NCI-H1105 treated with DMSO at 0.1 percent for 48 hours (cell line): Measurements from ENCODE around the gene FBXO9.

Experiments
- DNase-seq: peaks from one replicate; lab custom pipeline; 2025; lab: John Stamatoyannopoulos, UW

Gene FBXO9

DNA sequence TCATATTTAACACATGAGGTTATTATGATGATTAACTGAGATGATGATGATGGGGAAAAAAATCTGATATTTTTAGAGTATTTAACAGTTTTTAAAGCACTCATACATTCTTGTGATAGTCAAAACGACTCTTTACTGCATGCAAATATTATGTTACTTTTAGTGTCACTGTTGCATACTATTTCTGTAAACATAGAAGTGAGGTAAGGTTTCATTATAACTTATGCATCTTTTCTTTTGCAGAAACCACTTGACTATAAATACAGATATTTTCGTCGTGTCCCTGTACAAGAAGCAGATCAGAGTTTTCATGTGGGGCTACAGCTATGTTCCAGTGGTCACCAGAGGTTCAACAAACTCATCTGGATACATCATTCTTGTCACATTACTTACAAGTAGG lies 30.1 kb downstream of the FBXO9 start:
- DNase-seq: no peak

- no peak for DNase-seq
Measured at GRCh38 chr6:53095716-53096115, 30.5 kb downstream of the FBXO9 start.

DNA sequence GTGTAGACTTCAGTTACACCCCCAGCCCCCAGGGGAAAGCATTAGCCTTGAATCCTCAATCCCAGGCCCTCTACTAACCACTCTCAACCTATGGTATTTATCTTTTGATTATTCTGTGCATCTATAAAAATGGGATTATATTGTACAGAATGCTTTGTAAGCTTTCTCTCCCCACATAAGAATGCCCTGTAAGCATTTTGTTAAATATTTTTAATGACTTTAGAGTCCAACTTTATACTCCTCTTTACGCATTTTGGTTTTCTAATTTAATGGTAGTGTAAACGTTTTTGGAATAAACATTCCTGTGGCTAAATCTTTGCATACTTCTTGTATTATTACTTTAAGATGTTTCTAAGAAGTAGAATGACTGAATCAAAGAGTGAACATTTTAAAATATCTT lies 35.4 kb downstream of the FBXO9 start:
- no peak for DNase-seq

GRCh38 chr6:53101006-53101405 lies 35.8 kb downstream of the FBXO9 start:
- no peak for DNase-seq

- no peak for DNase-seq
Measured at GRCh38 chr6:53103993-53104675, 38.9 kb downstream of the FBXO9 start.

DNA sequence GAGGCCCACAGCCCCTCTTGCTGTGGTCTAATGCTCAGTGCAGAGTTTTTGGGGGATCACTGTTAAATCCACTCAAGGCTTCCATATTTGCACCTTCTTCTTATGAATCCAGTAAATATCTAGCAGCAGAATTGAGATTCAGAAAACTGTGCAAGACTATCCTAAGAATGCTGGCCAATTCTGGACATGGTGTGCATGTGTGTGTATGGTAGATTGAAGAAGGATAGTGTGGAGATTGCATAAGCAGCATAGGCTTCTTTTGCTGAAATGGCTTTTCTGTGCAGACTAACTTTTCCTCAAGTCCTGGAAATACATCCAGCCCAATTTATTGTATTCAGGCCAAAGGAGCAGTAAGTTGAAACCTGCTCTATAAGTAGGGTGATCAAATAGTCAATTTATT lies 39.7 kb downstream of the FBXO9 start:
- DNase-seq: no peak

GRCh38 chr6:53107091-53107490 lies 41.9 kb downstream of the FBXO9 start:
- DNase-seq: no peak

DNA sequence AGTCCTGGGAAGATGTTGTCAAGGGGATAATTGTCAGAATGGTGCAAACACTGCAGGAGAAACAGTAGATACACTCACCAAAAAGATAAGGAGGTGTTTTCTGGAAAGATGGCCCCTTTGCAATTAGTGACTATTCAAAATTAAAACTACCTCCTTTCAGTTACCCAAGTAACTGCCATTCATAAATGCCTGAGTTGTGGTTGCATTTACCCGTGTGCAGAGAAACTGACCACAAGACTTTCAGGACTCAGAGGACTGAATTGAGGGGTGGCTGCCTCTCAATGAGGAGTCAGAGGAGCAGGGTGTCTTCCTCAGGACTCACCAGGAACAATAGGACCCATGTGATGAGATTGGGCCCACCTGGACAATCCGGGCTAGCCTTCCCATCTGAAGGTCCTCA lies 44.4 kb downstream of the FBXO9 start:
- no peak for DNase-seq

DNA sequence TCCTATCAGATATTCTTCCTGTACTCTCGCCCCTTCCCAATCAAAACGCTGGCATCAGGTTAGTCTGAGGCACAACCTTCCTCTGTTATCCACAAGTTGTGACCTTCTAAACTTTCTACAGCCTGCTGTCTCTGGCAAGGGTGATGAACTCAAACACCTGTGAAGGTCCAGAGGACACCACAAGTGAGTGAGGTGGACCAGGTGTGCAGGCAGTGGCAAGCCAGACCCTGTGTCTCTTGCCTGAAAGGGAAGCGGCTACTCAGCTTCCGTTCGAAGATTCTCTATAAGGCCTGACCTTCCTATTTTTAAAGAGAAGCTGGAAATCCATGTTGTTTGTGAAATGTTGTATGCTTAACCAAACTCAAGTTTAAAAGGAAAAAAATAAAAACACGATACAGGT lies 46.7 kb downstream of the FBXO9 start:
- no peak for DNase-seq

- peak; percentile 10 for DNase-seq
Measured at GRCh38 chr6:53112404-53112803, 47.2 kb downstream of the FBXO9 start.

GRCh38 chr6:53112871-53113270 lies 47.7 kb downstream of the FBXO9 start:
- DNase-seq: no peak

GRCh38 chr6:53113742-53114141 lies 48.5 kb downstream of the FBXO9 start:
- DNase-seq: no peak

DNA sequence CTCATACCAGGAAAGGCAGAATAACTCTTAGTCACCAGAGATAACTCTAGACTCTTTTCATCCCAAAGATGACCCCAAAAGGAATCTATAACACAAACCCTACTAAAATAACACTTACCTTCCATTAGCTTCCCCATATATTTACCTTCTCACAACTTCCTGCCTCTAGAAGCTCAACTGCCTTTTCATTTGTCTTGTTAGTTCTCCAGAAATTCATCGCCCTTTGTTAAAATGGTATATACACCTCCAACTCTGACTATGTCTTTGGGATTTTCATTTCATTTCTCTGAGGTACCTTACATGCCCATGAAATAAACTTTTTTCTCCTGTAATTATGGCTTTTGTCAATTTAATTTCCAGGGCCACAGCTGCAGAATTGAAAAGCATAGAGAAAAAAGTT lies 49.9 kb downstream of the FBXO9 start:
- no peak for DNase-seq

GRCh38 chr6:53115741-53116140 lies 50.5 kb downstream of the FBXO9 start:
- no peak for DNase-seq

GRCh38 chr6:53119349-53119748 lies 54.1 kb downstream of the FBXO9 start:
- no peak for DNase-seq

GRCh38 chr6:53119772-53120409 lies 54.7 kb downstream of the FBXO9 start:
- DNase-seq: peak; percentile 5

DNA sequence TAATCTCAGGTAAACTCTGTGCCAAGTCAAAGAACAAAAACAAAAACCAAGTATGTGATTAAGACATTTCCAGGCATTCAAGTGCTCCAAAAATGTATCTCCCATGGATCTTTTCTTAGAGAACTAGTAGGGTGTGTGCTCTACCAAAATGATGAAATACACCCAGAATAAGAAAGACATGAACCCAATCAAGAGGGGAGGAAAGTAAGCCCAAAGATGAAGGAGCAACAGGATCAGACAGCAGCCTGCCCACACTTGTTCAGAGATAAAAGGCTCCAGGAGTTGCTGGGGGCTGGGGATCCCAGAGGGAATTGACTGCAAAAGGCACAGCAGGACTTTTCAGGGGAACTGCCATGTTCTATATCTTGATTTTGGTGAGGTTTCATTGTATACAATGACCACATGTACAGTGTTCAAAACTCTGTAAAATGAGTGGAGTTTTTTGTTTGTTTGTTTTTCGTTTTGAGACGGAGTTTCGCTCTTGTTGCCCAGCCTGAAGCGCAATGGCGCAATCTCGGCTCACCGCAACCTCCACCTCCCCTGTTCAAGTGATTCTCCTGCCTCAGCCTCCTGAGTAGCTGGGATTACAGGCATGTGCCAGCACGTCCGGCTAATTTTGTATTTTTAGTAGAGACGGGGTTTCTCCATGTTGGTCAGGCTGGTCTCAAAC lies 59.1 kb downstream of the FBXO9 start:
- DNase-seq: no peak

DNA sequence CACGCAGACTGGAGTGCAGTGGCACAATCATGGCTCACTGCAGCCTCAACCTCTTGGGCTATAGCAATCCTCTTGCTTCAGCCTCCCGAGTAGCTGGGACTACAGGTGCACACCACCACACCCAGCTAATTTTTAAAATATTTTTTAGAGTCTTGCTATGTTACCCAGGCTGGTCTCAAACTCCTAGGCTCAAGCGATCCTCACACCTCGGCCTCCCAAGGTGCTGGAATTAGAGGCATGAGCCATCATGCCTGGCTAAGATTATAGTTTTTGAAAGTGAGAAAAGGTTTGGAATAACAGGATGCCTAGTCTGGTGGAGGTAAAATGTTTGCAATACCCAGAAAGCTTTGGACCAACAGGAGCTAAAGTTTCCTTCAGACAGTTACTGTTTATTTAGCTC lies 60.1 kb downstream of the FBXO9 start:
- DNase-seq: no peak

- DNase-seq: no peak
Measured at GRCh38 chr6:53128842-53129241, 63.6 kb downstream of the FBXO9 start.

- DNase-seq: no peak
Measured at GRCh38 chr6:53130569-53131290, 65.5 kb downstream of the FBXO9 start.

DNA sequence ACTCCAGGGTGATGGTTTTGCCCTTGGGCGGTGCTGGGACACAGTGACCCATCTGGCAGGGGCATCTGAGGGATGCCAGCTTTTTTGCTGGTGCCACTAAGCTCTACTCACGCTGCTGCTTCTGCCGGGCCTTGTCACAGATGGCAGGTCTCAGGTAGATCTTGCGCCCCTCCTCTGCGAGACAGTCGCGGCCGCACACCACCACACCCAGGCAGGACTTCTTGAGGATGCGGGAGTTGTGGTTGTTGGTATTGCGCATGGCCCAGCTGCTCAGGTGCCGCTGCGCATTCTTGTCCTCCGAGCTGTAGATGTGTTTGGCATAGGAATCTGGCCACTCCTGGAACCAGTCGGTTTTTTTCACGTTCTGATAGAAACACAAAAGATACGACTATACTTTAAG lies 68.8 kb downstream of the FBXO9 start:
- no peak for DNase-seq

GRCh38 chr6:53134601-53135235 lies 69.5 kb downstream of the FBXO9 start:
- no peak for DNase-seq
